AG10803 (cell line): ENCODE data around the gene FEN1.

ENCODE experiments used
- DNase-seq: peaks from one replicate; pipeline ENCODE4 v3.0.0; 2010; ENCODE audit warnings: low read depth
- H3K4me3 ChIP-seq: 2 replicates; pipeline ENCODE4 v1.5.1; 2011; ENCODE audit warnings: mild to moderate bottlenecking, low read length, control low read depth
- TF ChIP-seq, protein P1 (sequence below): conservative IDR thresholded peaks from 2 replicates; pipeline ENCODE4 v1.5.1; 2011; ENCODE audit warnings: mild to moderate bottlenecking, low read length, control low read depth, inconsistent platforms

Gene FEN1

DNA sequence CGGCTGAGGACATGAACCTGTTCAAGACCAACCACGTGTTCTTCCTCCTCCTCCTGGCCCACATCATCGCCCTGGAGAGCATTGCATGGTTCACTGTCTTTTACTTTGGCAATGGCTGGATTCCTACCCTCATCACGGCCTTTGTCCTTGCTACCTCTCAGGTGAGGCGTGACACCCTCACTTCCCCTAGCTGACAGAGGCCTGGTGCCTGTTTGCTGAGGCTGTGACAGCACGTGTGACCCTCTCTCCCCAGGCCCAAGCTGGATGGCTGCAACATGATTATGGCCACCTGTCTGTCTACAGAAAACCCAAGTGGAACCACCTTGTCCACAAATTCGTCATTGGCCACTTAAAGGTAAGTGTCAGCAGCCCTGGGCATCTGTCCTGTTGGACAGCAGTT is 47.7 kb downstream of the FEN1 start:
- no peak for DNase-seq
- no peak overlapping the region for H3K4me3 ChIP-seq
- TF ChIP-seq, protein P1, sequence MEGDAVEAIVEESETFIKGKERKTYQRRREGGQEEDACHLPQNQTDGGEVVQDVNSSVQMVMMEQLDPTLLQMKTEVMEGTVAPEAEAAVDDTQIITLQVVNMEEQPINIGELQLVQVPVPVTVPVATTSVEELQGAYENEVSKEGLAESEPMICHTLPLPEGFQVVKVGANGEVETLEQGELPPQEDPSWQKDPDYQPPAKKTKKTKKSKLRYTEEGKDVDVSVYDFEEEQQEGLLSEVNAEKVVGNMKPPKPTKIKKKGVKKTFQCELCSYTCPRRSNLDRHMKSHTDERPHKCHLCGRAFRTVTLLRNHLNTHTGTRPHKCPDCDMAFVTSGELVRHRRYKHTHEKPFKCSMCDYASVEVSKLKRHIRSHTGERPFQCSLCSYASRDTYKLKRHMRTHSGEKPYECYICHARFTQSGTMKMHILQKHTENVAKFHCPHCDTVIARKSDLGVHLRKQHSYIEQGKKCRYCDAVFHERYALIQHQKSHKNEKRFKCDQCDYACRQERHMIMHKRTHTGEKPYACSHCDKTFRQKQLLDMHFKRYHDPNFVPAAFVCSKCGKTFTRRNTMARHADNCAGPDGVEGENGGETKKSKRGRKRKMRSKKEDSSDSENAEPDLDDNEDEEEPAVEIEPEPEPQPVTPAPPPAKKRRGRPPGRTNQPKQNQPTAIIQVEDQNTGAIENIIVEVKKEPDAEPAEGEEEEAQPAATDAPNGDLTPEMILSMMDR: no peak

DNA sequence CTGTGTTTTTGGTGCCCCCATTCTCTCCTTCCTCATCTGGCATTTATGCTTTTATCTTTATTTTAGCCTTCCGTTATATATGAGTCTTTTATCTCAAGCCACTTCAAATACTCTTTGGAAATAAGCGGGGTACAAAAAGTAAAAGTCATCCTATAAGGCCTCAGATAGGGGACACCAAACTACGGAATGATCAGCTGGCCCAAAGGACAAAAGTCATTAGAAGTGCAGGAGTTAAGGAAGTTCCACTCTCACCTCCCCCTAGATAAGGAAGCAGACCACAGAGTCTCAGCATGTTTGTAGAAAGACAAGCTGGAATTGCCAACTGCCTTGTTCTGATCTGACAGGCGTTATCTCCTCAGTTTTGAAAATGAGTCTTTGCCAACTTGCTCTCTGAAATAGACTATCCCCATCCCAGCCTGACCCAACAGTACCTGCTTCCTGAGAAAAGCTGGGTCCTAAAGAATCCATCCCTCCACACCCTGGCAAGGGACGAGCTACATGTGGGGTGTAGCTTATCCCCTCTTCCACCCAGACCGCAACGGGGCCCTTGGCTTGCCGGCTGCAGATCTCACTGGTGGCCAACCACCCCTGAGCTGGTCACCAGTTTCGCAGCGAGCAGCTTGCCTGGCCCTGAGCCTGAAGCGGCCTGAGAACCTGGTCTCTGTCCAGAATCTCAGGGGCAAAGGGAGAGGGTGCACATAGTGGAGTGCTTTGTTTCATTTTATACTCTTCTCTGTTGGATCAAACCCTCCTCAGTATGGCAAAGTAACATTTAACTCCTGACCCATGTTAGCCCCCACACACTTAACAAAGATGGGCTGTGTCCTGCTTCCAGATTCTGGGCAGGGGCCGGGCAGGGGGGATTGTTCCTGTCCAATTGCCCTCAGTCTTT is 49.2 kb downstream of the FEN1 start:
- TF ChIP-seq, protein P1: no peak
- no peak for DNase-seq
- H3K4me3 ChIP-seq: no peak overlapping the region

DNA sequence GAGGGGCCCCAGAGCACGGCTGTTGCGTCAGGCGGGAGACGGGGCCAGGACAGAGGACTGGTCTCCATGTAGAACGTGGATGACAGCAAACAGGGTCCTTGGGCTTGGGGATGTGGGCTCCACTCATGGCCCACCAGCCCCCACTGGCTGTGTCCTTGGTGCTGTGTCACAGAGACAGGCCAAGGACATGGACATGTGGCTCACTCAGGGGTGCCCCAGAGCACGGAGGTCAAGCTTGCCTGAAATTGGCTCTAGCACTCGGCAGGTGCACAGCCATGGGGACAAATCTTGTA is 49.8 kb downstream of the FEN1 start:
- no peak overlapping the region for H3K4me3 ChIP-seq
- no peak for DNase-seq
- TF ChIP-seq, protein P1: no peak

DNA sequence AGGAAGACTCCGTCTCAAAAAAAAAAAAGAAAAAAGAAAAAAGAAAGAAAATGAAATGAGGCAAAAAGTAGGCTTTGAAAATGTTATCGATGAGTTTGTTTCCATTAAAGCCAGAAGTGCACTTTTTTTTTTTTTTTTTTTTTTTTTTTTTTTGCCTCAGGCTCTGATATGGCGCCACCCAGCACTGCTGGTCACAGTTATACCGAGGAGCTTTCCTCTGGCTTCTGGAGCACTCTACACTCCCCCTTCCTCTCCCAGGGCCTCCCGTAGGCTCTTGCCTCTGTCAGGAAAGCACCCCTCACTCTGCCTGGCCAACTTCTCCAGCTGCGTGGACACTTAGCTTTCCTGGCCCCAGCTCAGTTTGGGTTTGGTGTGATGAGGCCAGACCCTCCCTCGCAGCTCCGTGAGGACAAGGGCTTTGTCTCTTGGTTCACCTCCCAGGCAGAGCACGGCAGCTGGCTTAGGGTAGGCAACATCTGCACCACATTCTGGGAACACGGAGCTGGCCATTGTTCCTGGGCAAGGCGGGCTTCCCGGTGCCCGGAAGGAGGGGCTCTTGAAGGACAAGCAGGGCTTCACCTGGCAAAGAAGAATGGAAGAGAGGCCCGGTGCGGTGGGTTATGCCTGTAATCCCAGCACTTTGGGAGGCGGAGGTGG is 52.3 kb downstream of the FEN1 start:
- DNase-seq: no peak
- no peak overlapping the region for H3K4me3 ChIP-seq
- TF ChIP-seq, protein P1: no peak

DNA sequence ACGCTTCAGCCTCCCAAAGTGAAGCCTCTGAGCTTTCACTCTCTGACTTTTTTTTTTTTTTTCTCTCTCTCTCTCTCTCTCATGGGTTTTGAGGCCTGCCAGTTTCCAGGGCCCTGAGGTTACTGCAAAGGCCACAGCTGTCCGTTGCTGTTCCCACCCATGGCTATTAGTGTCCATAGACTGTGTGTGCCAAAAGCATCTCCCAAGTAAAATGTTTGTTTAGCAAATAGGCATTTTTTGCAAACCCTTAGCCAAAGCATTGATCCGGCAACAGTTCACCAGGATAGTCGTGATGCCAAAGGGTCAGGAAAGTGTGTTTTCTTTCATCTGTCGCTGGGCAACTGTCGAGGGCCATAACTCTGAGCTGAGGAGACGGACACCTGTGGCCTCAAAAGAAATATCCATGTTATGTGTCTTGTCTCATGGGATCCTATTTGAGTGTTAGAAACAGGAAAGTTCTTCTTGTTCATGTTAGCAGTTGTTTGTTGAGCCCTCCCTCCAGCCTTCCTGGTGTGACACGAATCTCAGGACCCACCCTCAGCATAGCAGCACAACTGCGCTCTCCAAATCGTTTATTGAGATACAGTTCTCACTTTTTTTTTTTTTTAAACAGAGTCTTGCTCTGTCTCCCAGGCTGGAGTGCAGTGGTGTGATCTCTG is 53.8 kb downstream of the FEN1 start:
- TF ChIP-seq, protein P1: no peak
- no peak for DNase-seq
- H3K4me3 ChIP-seq: no peak overlapping the region
